Colonic mucosa (tissue), 4 donors: ENCODE results near the gene DHCR7. TPM values are rescaled to one million over a fixed set of nuclear protein-coding genes. Genes with fewer than 3 reads are reported as not detected.

Source experiments
- DNase-seq: peaks from one replicate; pipeline ENCODE4 v3.0.0-alpha.2; 2020
- H3K27ac ChIP-seq: fragments of 200-600 bp; one replicate; pipeline ENCODE4 v1.8.0; 2021
- H3K27me3 ChIP-seq: fragments of 200-600 bp; one replicate; pipeline ENCODE4 v1.8.0; 2021
- H3K36me3 ChIP-seq: fragments of 200-600 bp; one replicate; pipeline ENCODE4 v1.8.0; 2021
- H3K4me1 ChIP-seq: fragments of 200-600 bp; one replicate; pipeline ENCODE4 v1.8.0; 2021; ENCODE audit warnings: mild to moderate bottlenecking
- H3K4me3 ChIP-seq: fragments of 200-600 bp; one replicate; pipeline ENCODE4 v1.8.0; 2021
- H3K9ac ChIP-seq, 2 donors: one replicate each; pipeline ENCODE4 v1.7.0; 2013; ENCODE audit warnings: control low read depth in 2 of 2, low read depth in 2 of 2, low read length in 2 of 2
- H3K9me3 ChIP-seq: fragments of 200-600 bp; one replicate; pipeline ENCODE4 v1.8.0; 2021
- CTCF ChIP-seq: fragments of 200-600 bp; IDR thresholded peaks from one replicate; pipeline ENCODE4 v1.8.0; 2022; ENCODE audit warnings: antibody characterized with exemption, mild to moderate bottlenecking
- intact Hi-C: fragments of 100-400 bp; cut with DNase I; formaldehyde crosslinking; loops from one replicate; pipeline ENCODE4 v1.14.1; 2022
- total RNA-seq, 2 donors: library from RNA; stranded (reverse); fragmentation: NEBNext Ultra II Directional in 1 of 2; extraction: Animal tissue kit (Norgen Biotek cat#: 25700) in 1 of 2; gene quantifications; one replicate each; pipeline ENCODE4 v1.2.1, GENCODE V29; 2021
- donor health status: healthy.
- donor health status: DM: no; HTN: no; CAD: no.
- donor health status: DM: no; HTN: no; CAD: no.

Gene DHCR7
- total RNA-seq, 2 donors from 2014 or later: 75.3 to 163 TPM

- Histone ChIP-seq H3K9ac (no peak overlapping the region), H3K4me1 (peaks cover 10% of the 10 kb centered on the region), H3K27me3 (no peaks in the 10 kb centered on the region), H3K9me3 (no peaks in the 10 kb centered on the region), H3K36me3 (no peaks in the 10 kb centered on the region), H3K4me3 (no peak overlapping the region), H3K27ac (no peak overlapping the region)
- no peak for DNase-seq
- no peak for TF ChIP-seq CTCF
- intact Hi-C loops: no loop called here
These were observed 16.9 kb downstream of the DHCR7 start for GRCh38 chr11:71431271-71431670.

- no peaks in the 10 kb centered on the region for H3K36me3 ChIP-seq
- DNase-seq: no peak
- no peak overlapping the region for H3K27ac ChIP-seq
- H3K4me1 ChIP-seq: peaks cover 10% of the 10 kb centered on the region
- TF ChIP-seq CTCF: no peak
- H3K4me3 ChIP-seq: no peak overlapping the region
- no peak overlapping the region for H3K9ac ChIP-seq
- H3K27me3 ChIP-seq: no peaks in the 10 kb centered on the region
- intact Hi-C loops: no loop called here
- H3K9me3 ChIP-seq: no peaks in the 10 kb centered on the region
These were observed 18.0 kb downstream of the DHCR7 start for GRCh38 chr11:71430166-71430565.

GRCh38 chr11:71429701-71430100, 18.5 kb downstream of the DHCR7 start:
- DNase-seq: no peak
- no peak for TF ChIP-seq CTCF
- H3K9me3 ChIP-seq: no peaks in the 10 kb centered on the region
- no peak overlapping the region for H3K27ac ChIP-seq
- peaks cover 10% of the 10 kb centered on the region for H3K4me1 ChIP-seq
- intact Hi-C loops: no loop called here
- H3K27me3 ChIP-seq: no peaks in the 10 kb centered on the region
- H3K36me3 ChIP-seq: no peaks in the 10 kb centered on the region
- H3K9ac ChIP-seq: no peak overlapping the region
- H3K4me3 ChIP-seq: no peak overlapping the region

- Histone ChIP-seq H3K36me3 (no peaks in the 10 kb centered on the region), H3K4me3 (no peak overlapping the region), H3K9ac (no peak overlapping the region), H3K27me3 (no peaks in the 10 kb centered on the region), H3K9me3 (no peaks in the 10 kb centered on the region), H3K27ac (no peak overlapping the region), H3K4me1 (peaks cover 10% of the 10 kb centered on the region)
- intact Hi-C loops: no loop called here
- DNase-seq: no peak
- TF ChIP-seq CTCF: no peak
These were observed 19.2 kb downstream of the DHCR7 start for GRCh38 chr11:71428861-71429435.

GRCh38 chr11:71426413-71426812, 21.8 kb downstream of the DHCR7 start:
- intact Hi-C loops: no loop called here
- no peak overlapping the region for H3K27ac ChIP-seq
- H3K4me1 ChIP-seq: no peaks in the 10 kb centered on the region
- no peak overlapping the region for H3K4me3 ChIP-seq
- no peaks in the 10 kb centered on the region for H3K36me3 ChIP-seq
- H3K9ac ChIP-seq: no peak overlapping the region
- DNase-seq: no peak
- H3K9me3 ChIP-seq: no peaks in the 10 kb centered on the region
- no peaks in the 10 kb centered on the region for H3K27me3 ChIP-seq
- no peak for TF ChIP-seq CTCF
